Medulla oblongata (tissue), 1 donor: ENCODE results near the gene USF2.

ENCODE experiments used
- DNase-seq: peaks from one replicate; pipeline ENCODE4 v3.0.0-alpha.2; 2015; ENCODE audit errors: extremely low spot score

The USF2 gene

DNA sequence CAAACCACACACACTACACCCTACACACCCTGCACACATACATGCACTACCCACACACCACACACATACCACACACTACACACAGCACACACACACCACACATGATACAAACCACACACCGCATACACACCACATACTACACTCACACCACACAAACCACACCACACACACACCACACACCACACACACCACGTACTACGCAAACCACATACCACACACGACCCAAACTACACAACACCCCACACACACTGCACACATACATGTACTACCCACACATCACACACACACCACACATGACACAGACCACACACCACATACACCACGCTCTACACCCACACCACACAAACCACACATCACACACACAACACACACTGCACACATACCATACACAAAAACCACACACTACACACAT is 29.8 kb downstream of the USF2 start:
- DNase-seq, result no peak

DNA sequence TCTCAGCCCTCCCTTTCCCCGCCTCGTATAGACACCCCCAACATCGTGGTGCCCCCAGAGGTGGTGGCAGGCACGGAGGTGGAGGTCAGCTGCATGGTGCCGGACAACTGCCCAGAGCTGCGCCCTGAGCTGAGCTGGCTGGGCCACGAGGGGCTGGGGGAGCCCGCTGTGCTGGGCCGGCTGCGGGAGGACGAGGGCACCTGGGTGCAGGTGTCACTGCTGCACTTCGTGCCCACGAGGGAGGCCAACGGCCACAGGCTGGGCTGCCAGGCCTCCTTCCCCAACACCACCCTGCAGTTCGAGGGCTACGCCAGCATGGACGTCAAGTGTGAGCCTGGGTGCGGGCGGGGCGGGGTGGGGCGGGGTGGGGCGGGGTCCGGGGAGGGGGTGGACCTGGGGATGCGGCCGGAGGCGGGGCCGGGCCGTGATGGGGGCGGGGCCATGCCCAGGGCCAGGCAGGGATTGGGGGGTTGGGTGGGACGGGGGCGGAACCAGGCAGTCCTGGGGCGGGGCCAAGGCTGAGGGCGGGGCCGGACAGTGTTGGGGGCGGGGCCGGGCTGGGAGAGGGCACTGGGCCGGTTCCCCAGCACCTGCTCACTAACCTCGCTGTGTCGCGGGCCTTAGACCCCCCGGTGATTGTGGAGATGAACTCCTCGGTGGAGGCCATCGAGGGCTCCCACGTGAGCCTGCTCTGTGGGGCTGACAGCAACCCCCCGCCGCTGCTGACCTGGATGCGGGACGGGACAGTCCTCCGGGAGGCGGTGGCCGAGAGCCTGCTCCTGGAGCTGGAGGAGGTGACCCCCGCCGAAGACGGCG is 31.0 kb downstream of the USF2 start:
- no peak for DNase-seq

DNA sequence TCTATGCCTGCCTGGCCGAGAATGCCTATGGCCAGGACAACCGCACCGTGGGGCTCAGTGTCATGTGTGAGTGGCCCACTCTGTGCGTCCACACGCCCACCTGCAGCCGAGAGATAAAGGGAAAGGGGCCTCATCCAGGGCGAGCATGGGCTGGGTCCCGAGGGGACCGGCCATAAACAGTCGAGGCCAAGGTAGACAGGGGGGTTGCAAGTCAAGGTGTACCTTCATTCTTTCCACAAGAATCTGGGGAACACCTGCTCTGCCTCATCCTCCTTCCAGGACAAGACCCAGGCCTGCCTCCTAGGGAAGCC is 31.5 kb downstream of the USF2 start:
- no peak for DNase-seq

DNA sequence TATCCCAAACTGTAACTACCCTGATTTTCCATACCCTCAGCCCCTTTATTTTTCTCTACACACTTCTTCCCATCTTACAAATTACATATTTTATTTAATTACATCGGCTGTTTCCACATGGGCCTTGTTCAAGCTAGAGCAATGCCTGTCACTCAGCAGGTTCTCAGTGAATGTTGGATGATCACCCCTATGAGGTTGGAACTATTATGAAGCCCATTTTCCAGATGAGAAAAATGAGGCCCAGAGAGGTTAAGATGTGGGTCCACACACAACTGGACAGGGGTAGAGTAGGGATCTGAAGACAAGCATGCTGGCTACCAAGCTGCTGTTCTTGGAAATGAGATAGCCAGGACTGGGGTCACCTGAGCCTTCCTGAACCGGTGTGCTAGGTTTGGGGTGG is 33.2 kb downstream of the USF2 start:
- DNase-seq, result no peak

DNA sequence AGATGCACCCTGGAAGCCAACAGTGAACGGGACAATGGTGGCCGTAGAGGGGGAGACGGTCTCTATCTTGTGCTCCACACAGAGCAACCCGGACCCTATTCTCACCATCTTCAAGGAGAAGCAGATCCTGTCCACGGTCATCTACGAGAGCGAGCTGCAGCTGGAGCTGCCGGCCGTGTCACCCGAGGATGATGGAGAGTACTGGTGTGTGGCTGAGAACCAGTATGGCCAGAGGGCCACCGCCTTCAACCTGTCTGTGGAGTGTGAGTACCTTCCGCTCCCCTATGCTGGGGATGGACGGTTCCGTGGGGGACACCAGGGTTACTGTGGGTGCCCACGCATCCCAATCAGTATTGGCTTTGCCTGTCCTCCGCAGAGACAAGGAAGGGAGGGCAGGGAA is 33.7 kb downstream of the USF2 start:
- no peak for DNase-seq

DNA sequence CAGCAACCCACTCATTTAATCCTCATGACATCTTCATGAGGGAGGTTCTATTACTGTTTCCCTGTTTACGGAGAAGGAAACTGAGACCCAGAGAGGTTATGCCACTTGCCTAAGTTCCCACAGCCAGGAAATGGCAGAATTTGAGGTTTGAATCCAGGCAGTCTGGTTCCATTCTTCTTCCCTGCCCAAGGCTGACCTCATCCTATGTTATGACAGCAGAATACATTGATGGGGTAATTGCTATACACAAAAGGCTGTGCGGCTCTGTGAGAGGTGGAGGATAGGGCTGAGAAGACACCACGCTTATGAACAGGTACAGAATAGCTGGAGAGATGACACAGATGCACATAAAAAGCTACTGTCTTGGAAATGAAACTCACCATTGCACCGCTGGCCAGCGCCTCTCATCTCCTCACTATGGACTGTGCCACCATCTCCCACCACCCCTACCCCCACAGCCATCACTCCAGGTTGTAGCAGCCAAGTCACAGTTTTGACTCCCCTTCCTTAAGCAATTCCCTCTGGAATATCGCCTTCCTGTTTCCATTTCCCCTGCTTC is 34.7 kb downstream of the USF2 start:
- DNase-seq, result no peak

DNA sequence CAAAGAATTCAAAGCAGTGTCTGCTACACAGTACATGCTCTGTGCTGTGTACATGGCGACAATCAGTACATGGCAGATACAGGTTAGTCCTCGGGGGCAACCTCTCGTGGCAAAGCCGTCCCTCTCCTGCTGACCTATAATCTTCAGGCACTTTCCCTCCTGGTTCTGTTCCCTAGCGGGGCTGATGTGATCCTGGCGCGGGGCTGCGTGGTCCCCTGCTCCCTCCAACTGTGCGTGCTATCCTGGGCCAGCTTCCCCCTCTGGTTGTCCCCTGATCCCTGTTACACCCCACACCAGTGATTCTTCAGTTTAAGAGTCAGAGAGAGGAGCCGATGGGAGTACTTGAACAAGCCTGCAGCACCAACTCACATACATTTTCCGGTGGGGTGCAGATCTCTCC is 35.3 kb downstream of the USF2 start:
- no peak for DNase-seq

DNA sequence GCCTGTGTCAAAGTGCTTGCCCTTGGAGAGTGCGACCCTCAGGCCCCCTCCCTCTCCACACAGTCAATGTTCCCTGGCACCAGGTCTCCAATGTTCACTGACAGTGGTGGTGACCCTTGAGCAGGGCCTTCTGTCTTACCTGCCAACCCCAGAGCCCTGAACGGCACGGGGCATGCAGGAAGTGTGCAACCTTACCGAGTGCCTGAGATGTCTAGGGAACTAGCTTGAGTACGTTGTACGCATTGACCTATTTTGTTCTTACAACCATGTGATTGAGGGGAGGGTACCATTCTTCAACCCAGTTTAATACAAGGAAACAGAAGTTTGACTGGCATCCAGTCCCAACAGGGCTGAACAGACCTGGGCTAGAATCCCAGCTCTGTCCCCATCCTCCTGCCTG is 36.4 kb downstream of the USF2 start:
- no peak for DNase-seq

DNA sequence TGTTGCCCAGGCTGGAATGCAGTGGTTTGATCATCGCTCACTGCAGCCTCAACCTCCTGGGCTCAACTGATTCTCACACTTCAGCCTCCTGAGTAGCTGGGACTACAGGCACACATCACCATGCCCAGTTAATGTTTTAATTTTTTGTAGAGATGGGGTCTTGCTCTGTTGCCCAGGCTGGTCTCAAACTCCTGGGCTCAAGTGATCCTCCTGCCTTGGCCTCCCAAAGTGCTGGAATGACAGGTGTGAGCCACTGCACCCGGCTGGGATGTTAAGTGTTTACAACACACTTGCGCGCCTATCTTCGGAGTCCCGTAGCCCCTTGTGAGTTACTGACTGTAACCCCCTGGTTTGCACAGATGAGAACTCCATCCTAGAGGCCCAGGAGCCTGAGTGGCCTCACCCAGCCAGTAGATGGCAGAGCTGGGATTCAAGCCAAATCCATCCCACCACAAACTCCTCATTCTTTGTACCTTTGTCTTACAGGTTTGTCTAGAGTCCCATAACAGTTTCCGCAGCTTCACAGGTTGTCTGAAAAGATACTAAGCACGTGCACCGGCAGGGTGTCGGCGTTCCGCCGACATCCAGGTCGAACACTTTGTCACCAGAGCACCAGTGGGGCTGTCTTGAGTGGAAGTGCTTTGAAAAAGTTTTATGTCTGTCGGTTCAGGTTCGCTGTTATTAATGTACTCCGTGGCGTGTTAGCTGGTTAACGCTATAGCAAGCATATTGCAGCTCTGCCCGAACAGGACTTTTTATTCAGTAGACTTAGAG is 37.9 kb downstream of the USF2 start:
- no peak for DNase-seq

DNA sequence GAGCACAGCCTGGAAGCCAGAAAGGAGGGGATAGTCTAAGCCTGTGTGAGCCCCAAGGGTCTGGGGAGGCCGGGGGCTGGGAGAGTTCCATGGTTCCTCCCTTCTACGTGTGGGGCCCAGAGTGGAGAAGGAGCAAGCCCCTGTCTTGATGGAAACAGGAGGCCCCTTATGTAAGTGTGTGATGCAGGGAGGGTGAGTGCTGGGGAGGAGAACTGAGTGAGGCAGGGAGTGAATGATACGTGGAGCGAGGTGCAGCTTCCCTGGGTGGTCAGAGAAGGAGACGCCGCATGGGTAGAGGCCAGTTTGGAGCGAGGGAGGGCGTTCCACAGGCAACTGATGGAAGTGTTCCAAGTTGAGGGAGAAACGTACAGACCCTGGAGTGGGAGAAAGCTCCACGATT is 39.2 kb downstream of the USF2 start:
- no peak for DNase-seq

DNA sequence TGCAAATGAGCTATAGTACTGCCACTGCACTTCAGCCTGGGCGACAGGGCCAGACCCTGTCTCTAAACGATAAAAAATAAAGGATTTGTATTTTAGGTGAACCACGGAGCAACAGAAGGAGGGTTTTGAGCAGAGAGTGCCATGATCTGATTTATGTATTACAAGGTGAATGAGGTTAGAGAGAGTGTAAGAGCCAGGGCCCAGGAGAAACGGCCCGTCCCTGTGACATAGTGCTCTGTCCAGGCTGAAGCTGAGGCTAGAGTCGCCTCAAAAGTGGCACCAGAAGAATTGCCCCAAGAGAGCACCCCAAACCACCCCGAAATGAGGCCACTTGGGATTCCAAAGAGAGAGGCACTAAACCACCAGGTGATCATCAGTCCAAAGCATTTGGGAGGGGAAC is 40.1 kb downstream of the USF2 start:
- DNase-seq, result no peak

DNA sequence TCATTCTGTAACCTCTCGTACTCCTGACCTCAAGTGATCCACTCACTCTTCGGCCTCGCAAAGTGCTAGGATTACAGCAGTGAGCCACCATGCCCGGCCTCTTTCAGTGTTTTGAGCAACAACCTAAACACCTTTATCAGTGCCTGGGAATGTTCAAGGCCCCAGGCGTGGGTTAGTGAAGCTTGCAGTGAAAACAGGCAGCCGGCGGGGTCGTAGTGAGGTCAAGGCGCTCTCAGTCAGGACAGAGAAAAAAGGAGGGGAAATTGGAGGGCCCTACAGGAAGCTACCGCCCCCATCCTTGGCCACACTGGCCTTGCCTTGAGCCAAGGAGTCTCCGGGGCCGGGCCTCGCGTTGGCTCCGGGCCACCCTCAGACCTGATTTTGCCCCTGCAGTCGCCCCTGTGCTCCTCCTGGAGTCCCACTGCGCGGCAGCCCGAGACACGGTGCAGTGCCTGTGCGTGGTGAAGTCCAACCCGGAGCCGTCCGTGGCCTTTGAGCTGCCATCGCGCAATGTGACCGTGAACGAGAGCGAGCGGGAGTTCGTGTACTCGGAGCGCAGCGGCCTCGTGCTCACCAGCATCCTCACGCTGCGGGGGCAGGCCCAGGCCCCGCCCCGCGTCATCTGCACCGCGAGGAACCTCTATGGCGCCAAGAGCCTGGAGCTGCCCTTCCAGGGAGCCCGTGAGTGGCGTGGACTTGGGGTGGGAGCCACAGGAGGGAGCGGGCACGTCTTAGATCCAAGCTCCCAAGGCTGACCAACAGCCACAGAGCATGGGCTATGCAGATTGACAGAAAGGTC is 40.9 kb downstream of the USF2 start:
- DNase-seq, result no peak

DNA sequence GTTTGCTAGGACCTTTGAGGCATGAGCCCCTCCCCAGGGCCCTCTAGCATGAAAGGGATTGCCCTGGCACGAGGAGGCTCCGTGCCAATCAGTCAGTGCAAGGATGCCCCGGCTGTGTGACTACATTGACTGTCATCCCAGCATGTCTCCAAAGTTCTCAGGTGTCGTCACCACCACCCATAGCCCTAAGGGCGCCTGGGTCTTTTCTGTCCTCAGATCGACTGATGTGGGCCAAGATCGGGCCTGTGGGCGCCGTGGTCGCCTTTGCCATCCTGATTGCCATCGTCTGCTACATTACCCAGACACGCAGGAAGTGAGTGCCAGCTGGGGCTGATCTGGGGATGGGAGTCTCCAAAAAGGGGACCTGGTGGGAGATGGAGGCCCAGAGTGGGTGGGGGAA is 41.6 kb downstream of the USF2 start:
- DNase-seq, result no peak

DNA sequence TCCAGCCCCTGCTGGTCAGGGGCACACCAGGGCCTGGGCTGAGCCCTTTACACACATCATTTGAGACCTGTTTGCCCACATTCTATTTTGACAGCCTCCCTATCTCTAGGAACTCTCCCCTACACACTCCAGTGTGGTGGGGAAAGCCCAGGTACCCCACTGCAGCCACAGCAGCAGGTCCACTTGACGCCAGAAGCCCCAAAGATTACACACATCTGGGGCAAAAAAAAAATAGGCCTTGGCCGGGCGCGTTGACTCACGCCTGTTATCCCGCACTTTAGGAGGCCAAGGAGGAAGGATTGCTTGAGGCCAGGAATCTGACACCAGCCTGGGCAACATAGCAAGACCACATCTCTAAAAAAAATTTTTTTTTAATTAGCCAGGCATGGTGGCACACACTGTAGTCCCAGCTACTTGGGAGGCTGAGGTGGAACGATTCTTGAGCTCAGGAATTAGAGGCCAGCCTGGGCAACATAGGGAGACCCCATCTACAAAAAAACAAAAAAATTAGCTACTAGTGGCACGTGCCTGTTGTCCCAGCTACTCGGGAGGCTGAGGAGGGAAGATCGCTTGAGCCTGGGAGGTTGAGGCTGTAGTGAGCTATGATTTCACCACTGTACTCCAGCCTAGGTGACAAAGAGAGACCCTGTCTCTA is 42.2 kb downstream of the USF2 start:
- no peak for DNase-seq

DNA sequence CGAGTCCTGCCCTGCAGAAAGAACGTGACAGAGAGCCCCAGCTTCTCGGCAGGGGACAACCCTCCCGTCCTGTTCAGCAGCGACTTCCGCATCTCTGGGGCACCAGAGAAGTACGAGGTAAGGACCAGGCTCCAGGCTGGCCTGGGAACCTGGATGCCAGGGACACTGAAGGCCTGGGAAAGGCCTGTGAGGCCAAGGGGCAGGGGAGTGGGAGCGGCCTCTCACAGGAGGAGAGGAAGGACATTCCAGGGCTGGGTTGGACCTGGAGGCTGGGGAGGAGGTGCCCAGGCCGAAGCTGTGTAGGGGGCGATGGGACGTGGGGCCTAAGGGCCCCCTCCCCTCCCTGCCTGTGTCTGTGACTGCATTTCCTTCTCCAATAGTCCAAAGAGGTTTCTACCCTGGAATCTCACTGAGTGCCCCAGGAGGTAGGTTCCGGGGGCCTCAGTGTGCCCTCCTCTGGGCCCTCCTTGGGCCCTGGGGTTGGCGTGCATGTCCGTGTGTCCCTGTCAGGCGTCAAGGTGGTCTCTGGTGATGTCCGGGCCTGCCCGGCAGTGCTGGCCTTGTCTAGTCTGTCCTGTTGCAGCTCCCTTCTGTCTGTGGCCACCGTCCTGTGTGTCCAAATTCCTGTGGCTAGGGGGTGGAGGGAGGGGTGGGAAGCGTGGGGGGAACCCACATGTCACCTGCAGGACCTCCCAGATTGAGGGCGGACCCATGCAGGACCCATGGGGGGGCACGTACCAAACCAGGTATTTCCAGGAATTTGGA is 43.3 kb downstream of the USF2 start:
- DNase-seq, result no peak

DNA sequence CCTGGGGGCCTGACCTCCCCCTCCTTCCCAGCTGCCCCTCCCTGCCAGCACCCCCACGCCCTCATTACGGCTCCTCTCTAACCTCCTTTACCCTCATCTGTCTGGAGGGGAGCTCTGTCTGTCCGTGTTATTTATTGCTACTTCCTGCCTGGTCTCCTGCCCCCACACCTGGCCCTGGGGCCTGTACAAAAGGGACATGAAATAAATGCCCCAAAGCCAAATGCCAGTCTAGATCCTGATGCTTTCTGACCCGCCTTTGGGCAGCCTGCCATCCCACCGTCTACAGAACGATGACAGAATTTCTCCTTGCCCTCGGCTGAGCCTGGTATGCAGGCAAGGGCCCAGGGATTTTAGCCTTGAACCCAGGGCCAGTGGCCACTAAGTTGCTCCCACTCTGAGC is 44.8 kb downstream of the USF2 start:
- DNase-seq, result no peak

DNA sequence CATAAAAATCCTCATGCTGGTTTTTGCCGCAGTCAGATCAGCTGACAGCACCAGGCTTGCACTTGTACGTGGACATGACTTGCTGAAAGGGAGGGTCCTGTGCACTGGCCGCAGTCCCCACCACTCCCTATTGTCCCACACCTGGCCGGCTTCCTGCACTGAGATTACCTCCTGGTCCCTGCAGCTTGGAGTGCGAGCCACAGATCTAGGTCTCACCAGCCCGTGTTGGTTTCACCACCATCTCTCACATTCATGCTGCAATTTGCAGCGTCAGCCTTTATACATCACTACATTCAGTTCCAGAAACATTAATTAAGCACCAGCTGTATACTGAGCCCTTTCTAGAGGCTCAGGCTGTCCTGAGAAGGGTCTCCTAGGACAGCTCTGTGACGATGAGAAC is 45.3 kb downstream of the USF2 start:
- DNase-seq, result no peak

DNA sequence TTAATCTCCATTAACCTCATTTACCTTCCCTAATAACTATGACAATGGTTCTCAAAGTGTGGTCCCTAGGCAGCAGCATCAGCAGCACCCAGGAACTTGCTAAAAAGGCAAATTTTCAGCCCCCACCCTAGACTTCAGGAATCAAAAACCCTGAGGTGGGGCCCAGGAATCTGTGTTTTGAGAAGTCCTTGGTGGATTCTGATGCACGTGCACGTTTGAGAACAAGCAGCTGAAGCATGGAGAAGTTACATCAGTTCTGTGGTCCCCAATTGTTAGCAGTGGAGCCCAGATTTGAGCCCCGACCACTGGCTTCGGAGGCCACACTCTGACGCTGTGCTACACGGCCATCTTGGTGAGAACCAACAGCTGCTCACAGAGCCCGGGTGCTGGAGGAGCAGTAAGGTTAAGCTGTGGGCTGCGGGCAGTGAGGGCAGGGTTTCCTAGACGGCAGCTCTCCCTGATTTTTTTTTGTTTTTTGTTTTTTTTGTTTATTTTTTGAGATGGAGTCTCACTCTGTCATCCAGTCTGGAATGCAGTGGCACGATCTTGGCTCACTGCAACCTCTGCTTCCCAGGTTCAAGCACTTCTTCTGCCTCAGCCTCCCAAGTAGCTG is 46.2 kb downstream of the USF2 start:
- no peak for DNase-seq

DNA sequence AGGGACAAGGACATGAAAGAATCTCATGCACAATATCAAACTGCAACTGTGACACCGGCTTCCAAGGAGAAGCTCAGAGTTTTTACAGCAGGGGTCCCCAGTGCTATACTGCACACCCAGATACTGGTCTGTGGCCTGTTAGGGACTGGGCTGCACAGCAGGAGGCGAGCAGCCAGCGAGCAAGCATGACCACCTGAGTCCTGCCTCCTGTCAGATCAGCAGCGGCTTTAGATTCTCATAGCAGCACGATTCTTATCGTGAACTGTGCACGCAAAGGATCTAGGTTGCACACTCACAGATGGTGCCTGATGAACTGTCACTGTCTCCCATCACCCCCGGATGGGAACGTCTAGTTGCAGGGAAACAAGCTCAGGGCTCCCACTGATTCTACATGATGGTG is 47.1 kb downstream of the USF2 start:
- DNase-seq, result no peak

DNA sequence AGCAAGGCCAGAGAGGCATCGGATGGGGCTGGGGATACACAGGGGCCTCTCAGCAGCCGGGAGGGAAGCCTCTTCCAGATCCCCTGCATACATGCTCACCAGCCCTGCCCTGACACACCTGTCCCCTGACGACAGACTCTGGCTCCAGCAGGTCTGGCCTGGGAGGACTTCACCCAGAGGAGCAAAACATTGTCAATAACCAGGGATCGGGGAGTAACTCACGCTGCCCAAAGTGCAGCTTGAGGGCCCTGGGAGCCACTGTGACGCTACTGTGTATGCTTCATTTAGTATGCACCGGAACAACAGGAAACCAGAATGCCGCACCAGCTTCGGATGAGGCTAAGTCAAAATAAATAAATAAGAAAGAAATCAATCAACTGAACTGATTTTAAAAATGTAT is 47.8 kb downstream of the USF2 start:
- no peak for DNase-seq
